Frontal cortex (tissue), 4 donors: ENCODE data around the gene HSPBP1. TPM values are rescaled to one million over a fixed set of nuclear protein-coding genes. Genes with fewer than 3 reads are reported as not detected.

Experiments used
- DNase-seq, 2 donors: peaks; one replicate each; pipeline ENCODE4 v3.0.0; 2012; ENCODE audit warnings: low spot score in 2 of 2
- FAIRE-seq: peaks from 2 replicates; lab custom pipeline; 2012; peaks lifted over from hg19 to GRCh38; lab: Jason Lieb, UNC
- total RNA-seq: library from RNA; depleted of rRNA; stranded (reverse); fragments of >200 nt; gene quantifications from one replicate; pipeline ENCODE4 v1.2.3, GENCODE V29; 2014
- donor health status: control.
- donor health status: control.
- donor health status: control.

The HSPBP1 gene
- total RNA-seq, 1 donor from 2014 or later = 28.9 TPM

- no peak for DNase-seq
- no peak for FAIRE-seq
Measured at GRCh38 chr19:55277494-55277893, 2.4 kb downstream of the HSPBP1 start.

GRCh38 chr19:55276720-55277430, 3.0 kb downstream of the HSPBP1 start:
- FAIRE-seq (no peak), DNase-seq (no peak)

GRCh38 chr19:55275851-55276719, 3.8 kb downstream of the HSPBP1 start:
- DNase-seq (no peak), FAIRE-seq (no peak)

- DNase-seq (no peak), FAIRE-seq (no peak)
Measured at GRCh38 chr19:55273978-55274707, 5.8 kb downstream of the HSPBP1 start.

- DNase-seq = no peak
Measured at GRCh38 chr19:55272142-55272541, 7.8 kb downstream of the HSPBP1 start.

GRCh38 chr19:55270172-55270942, 9.6 kb downstream of the HSPBP1 start:
- no peak for DNase-seq
- no peak for FAIRE-seq

More at GRCh38 chr19:55272142-55272541, 7.8 kb downstream of the HSPBP1 start:
- no peak for FAIRE-seq

GRCh38 chr19:55269299-55269698, 10.6 kb downstream of the HSPBP1 start:
- no peak for FAIRE-seq
- no peak for DNase-seq

- no peak for FAIRE-seq
- DNase-seq = no peak
Measured at GRCh38 chr19:55266840-55267239, 13.1 kb downstream of the HSPBP1 start.

GRCh38 chr19:55266404-55266803, 13.5 kb downstream of the HSPBP1 start:
- DNase-seq (no peak), FAIRE-seq (no peak)

- FAIRE-seq = no peak
Measured at GRCh38 chr19:55265723-55266386, 14.1 kb downstream of the HSPBP1 start.

GRCh38 chr19:55265173-55265572, 14.7 kb downstream of the HSPBP1 start:
- DNase-seq = no peak
- no peak for FAIRE-seq

More at GRCh38 chr19:55265723-55266386, 14.1 kb downstream of the HSPBP1 start:
- no peak for DNase-seq

- DNase-seq = no peak
- FAIRE-seq = no peak
Measured at GRCh38 chr19:55264531-55264930, 15.4 kb downstream of the HSPBP1 start.

GRCh38 chr19:55262359-55262758, 17.6 kb downstream of the HSPBP1 start:
- FAIRE-seq = no peak
- no peak for DNase-seq

GRCh38 chr19:55261671-55262126, 18.2 kb downstream of the HSPBP1 start:
- FAIRE-seq = no peak
- no peak for DNase-seq

GRCh38 chr19:55259540-55260210, 20.2 kb downstream of the HSPBP1 start:
- FAIRE-seq (no peak), DNase-seq (no peak)

- DNase-seq (peak; percentile 98 to 99), FAIRE-seq (no peak)
Measured at GRCh38 chr19:55258828-55259539, 20.9 kb downstream of the HSPBP1 start, which contains the start of gene PPP6R1. Gene PPP6R1 (minus strand): TSS chr19:55259017. CDS start chr19:55247103, 11,914 bp downstream.

- FAIRE-seq = no peak
- peak; percentile 75 to 76 for DNase-seq
Measured at GRCh38 chr19:55258476-55258827, 21.5 kb downstream of the HSPBP1 start.
